Fibroblast of lung (primary cell): Measurements from ENCODE around the gene PCSK6.
"Not testable (repeated sequence)": the region's sequence is repeated elsewhere in the genome, so short reads cannot be mapped to it uniquely, and the experiment has no call there.

Source experiments
- EZH2 ChIP-seq: IDR thresholded peaks from 2 replicates; pipeline ENCODE4 v1.5.1; 2012; ENCODE audit warnings: low read length, control low read depth, mild to moderate bottlenecking; ENCODE audit errors: missing control alignments
- TF ChIP-seq, protein P1 (sequence below), 2 donors: IDR thresholded peaks in 1 of 2; conservative IDR thresholded peaks in 1 of 2; 1 replicate in 1 of 2; 2 replicates in 1 of 2; pipeline ENCODE4 v1.5.1; 2011 to 2012; ENCODE audit warnings: low read length in 2 of 2, control low read depth in 1 of 2, inconsistent platforms in 1 of 2, low read depth in 1 of 2, mild to moderate bottlenecking in 1 of 2

GRCh38 chr15:101287342-101287741 lies 202.2 kb downstream of the PCSK6 start:
- TF ChIP-seq, protein P1, sequence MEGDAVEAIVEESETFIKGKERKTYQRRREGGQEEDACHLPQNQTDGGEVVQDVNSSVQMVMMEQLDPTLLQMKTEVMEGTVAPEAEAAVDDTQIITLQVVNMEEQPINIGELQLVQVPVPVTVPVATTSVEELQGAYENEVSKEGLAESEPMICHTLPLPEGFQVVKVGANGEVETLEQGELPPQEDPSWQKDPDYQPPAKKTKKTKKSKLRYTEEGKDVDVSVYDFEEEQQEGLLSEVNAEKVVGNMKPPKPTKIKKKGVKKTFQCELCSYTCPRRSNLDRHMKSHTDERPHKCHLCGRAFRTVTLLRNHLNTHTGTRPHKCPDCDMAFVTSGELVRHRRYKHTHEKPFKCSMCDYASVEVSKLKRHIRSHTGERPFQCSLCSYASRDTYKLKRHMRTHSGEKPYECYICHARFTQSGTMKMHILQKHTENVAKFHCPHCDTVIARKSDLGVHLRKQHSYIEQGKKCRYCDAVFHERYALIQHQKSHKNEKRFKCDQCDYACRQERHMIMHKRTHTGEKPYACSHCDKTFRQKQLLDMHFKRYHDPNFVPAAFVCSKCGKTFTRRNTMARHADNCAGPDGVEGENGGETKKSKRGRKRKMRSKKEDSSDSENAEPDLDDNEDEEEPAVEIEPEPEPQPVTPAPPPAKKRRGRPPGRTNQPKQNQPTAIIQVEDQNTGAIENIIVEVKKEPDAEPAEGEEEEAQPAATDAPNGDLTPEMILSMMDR (conservative IDR thresholded peaks at IDR 0.05 in 1 of 2, IDR thresholded peaks at IDR 0.05 in 1 of 2; ENCODE audit: low read depth in 1 of 2, low read length in 2 of 2): not testable (repeated sequence)
- TF ChIP-seq EZH2: not testable (repeated sequence)
